RWPE1 (cell line): ENCODE data around the gene NATD1.

Source experiments
- CTCF ChIA-PET: fragments of 350-600 bp; sonication (Branson Sonifier 250); formaldehyde crosslinking; extraction: SDS; loops from one replicate; lab custom pipeline; 2021; lab: Yijun Ruan, JAX
- POLR2A ChIA-PET: fragments of 400-600 bp; formaldehyde crosslinking; extraction: SDS; loops from one replicate; lab custom pipeline; 2020; ENCODE audit warnings: antibody characterized with exemption; ENCODE audit not compliant: low non-redundant PET; lab: Yijun Ruan, JAX
- DNase-seq: peaks from one replicate; pipeline ENCODE4 v3.0.0; 2012; ENCODE audit warnings: low spot score
- H3K27ac ChIP-seq: fragments of 450-650 bp; 2 replicates; pipeline ENCODE4 v1.5.1; 2017
- CTCF ChIP-seq: fragments of 450-650 bp; conservative IDR thresholded peaks from 2 replicates; pipeline ENCODE4 v1.5.1; 2017; ENCODE audit warnings: low read depth, mild to moderate bottlenecking

The NATD1 gene

GRCh38 chr17:21285164-21286065 lies 32.2 kb upstream of the NATD1 start:
- peak overlapping the region; percentile 94 for H3K27ac ChIP-seq
- CTCF ChIA-PET = no interaction called here
- no peak for DNase-seq
- POLR2A ChIA-PET = interaction anchor here (0.6 to 1.3 kb wide), 2 partner anchors 9 to 12 kb away, joined by 3 to 4 read pairs; no protein-coding TSS in a partner anchor
- TF ChIP-seq CTCF = no peak

GRCh38 chr17:21284319-21285163 lies 31.3 kb upstream of the NATD1 start, which contains the start of gene MAP2K3:
TSS of gene MAP2K3 (plus strand) at chr17:21284711. CDS start at chr17:21284921, 210 bp downstream.
- POLR2A ChIA-PET = interaction anchor here (1.3 kb wide), 1 partner anchor 8 kb away, joined by 4 read pairs; no protein-coding TSS in a partner anchor

GRCh38 chr17:21283482-21284318 lies 30.5 kb upstream of the NATD1 start:
- no peak for DNase-seq
- POLR2A ChIA-PET = no interaction called here
- peak overlapping the region; percentile 94 for H3K27ac ChIP-seq
- CTCF ChIA-PET = interaction anchor here (0.6 kb wide), 1 partner anchor 61 kb away, joined by 3 read pairs; no protein-coding TSS in a partner anchor
- TF ChIP-seq CTCF = no peak

More at GRCh38 chr17:21284319-21285163, 31.3 kb upstream of the NATD1 start, which contains the start of gene MAP2K3:
- CTCF ChIA-PET = interaction anchor here (0.6 kb wide), 1 partner anchor 62 kb away, joined by 3 read pairs; no protein-coding TSS in a partner anchor
- peak; percentile 98 for DNase-seq
- no peak for TF ChIP-seq CTCF
- peak within 1 kb of the TSS; percentile 94 for H3K27ac ChIP-seq

GRCh38 chr17:21282850-21283249 lies 29.6 kb upstream of the NATD1 start:
- DNase-seq = no peak
- ChIA-PET POLR2A (no interaction called here), CTCF (no interaction called here)
- peak overlapping the region; percentile 49 for H3K27ac ChIP-seq
- TF ChIP-seq CTCF = no peak

GRCh38 chr17:21282231-21282630 lies 29.0 kb upstream of the NATD1 start:
- H3K27ac ChIP-seq = peak overlapping the region; percentile 49
- POLR2A ChIA-PET = no interaction called here
- CTCF ChIA-PET = interaction anchor here (0.6 to 0.7 kb wide), 2 partner anchors 9 to 42 kb away, joined by 3 read pairs; no protein-coding TSS in a partner anchor
- peak; percentile 87 for DNase-seq
- TF ChIP-seq CTCF = no peak
